Frontal cortex (tissue), 4 donors: ENCODE measurements around the gene RAPGEF5. TPM values are rescaled to one million over a fixed set of nuclear protein-coding genes. Genes with fewer than 3 reads are reported as not detected.

ENCODE experiments used
- DNase-seq, 2 donors: peaks; one replicate each; pipeline ENCODE4 v3.0.0; 2012; ENCODE audit warnings: low spot score in 2 of 2
- FAIRE-seq: peaks from 2 replicates; lab custom pipeline; 2012; peaks lifted over from hg19 to GRCh38; lab: Jason Lieb, UNC
- total RNA-seq: library from RNA; depleted of rRNA; stranded (reverse); fragments of >200 nt; gene quantifications from one replicate; pipeline ENCODE4 v1.2.3, GENCODE V29; 2014
- donor health status: control.
- donor health status: control.
- donor health status: control.

RAPGEF5 gene
- total RNA-seq, 1 donor from 2014 or later: 90.9 TPM

DNA sequence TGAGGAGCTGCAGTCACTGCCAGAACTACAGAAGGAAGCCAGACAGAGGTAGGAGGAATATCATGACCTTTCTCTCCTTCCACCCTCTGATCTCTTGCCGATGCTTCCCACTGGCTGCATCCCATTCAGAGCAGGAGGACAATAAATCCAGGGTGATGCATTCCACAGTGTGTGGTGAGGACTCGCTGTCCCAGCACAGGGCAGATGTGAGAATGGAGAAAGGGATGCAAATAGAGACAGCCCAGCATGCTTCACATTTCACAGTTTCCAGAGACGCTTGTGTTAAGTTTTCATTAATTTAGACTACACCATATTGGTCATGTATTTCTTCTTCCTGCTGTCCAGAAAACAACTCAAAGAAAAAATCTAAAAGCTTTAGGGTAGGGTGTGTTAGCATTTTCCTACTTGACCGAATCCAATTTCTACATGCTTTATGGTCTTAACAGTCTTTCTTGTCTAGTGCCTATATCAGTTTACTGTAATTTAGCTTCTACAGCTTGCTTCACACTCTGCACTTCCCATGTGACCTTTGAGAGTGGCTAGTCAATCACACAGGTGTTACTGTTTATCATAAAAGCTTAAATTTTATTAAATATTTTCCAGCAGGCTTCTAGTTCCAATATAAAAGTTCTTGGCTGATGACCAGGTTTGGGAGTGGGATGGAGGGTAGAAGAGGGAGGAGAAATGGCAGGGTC is 155.6 kb downstream of the RAPGEF5 start:
- DNase-seq: no peak
- FAIRE-seq: no peak

DNA sequence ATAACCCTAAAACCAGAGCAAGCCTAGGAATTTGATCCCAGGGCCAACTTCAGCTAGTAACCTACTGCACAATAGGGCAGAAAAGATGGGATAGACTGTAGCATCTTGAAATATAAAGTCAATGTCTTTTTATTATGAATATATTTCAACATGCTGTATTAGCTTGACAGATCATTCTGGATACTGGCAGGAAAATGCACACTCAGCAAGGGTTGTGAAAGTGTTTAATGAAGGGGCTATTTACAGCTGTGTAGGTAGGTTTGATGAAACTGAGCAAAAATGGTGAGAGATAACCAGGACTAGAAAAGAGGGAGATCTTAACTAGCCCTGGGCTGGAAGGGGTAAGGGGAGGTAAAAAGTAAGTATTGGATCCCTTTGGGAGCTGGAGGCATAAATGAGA is 156.2 kb downstream of the RAPGEF5 start:
- DNase-seq (no peak), FAIRE-seq (no peak)

DNA sequence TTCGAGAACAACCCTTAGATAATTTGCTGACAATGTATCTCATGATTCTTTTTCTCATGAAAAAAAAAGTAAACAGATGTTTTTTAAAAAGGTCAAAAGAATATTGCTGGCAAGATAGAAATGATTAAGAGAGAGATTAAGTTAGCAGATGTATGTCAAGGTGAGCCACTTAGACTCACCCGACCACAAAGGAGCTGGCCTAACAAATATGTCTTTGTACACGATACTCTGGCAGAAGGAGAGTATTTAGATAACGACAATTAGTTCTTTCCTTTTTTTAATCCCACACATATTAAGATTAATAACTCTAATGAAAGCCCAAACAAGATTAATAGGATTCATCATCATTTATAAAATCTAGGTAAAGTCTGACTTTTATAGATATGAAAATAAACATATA is 156.7 kb downstream of the RAPGEF5 start:
- DNase-seq (no peak), FAIRE-seq (peak; percentile 30)

DNA sequence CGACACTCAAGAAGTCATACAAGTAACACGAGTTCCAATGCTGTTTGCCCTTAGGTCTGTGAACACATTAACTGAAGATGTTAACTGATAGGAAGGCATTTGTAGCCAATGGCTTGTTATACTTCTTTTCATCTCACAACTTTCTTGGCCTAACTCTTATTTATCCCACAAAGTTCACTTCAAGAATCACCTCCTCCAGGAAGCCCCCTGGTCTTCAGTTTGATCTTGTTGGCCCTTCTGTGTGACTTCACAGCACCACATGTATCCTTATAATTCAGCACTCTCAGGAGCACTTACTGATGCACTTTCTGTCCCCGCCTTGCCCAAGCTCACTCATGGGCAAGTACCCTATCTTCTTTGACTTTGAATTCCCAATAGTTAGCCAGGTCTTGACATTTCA is 159.6 kb downstream of the RAPGEF5 start:
- DNase-seq (no peak), FAIRE-seq (no peak)

DNA sequence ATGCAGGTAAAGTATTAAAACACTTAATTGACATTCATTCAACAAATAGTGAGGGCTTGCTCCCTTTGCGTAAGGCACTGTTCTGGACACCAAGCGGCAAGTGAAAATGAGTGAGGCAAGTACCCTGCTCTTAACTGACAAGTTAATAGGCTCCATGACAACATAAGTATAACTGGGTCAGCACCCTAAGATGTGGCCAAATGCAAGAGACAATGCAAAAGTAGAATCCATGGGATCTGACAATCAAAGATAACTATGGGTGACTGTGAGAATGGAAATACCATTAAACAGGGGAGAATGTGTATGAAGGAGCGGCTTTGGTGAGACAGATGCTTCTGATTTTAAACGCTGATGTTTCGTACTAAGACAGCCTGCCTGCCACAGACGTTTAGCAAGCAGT is 160.5 kb downstream of the RAPGEF5 start:
- FAIRE-seq (no peak), DNase-seq (no peak)

DNA sequence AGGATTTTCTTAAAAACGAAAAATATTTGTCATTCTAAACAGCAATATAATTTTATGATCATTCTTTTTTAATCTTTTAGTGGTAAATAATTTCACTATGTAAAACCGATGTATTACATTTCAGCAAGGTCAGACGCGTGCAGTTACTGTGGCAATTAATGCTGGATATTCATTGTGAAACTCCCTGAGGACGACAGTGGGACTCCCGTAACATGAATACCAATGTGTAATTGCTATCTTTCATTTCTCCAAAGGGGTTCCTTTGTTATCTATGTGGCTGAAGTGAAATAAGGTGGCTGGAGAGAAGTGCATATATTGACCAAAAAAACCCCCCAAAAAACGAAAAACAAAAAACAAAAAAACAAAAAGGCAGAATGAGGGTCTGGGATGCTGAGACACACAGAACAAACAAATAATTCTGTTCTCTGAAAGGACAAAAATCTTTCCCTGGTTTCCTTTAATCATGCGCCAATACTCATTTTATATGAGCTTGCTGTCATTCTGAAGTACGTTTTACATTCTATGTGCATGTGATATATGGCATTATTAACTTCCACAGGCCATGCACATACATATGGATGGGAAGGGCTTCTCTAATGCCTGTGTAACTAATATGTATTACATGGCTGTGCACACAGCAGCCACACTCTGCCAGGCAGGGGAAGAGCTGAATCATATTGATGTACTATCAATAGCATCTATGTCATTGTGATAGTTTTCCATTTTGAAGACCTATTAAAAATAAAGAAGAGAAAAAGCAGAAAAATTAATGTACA is 161.4 kb downstream of the RAPGEF5 start:
- DNase-seq: no peak
- peak; percentile 40 for FAIRE-seq

DNA sequence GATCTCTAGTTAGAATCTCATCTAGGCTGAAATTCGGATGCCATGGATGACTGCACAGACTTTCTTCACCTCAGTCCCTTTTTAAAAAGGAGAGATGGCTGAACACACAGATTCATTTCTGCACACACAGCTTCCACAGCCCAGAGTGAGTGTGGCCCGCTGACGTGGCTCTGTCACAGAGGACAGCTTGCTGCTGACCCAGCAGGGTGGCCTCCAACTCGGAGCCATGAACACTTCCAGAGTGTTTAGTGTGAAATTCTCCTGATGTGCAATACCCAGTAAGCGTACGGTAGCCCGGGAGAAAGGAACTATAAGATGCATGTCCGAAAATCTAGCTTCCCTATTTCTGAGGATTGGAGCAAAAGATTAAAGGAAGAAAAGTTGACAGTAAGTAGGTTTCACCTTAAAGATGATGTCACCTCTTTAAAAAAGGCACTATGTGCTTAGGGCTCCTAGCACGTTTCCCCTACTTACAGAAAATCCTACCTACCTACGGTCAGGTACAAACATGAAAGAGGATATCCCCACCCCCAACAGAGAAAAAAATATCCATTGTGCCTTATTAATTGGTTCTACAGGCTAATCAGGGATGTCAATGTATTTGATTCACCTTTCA is 162.2 kb downstream of the RAPGEF5 start:
- DNase-seq (no peak), FAIRE-seq (no peak)

DNA sequence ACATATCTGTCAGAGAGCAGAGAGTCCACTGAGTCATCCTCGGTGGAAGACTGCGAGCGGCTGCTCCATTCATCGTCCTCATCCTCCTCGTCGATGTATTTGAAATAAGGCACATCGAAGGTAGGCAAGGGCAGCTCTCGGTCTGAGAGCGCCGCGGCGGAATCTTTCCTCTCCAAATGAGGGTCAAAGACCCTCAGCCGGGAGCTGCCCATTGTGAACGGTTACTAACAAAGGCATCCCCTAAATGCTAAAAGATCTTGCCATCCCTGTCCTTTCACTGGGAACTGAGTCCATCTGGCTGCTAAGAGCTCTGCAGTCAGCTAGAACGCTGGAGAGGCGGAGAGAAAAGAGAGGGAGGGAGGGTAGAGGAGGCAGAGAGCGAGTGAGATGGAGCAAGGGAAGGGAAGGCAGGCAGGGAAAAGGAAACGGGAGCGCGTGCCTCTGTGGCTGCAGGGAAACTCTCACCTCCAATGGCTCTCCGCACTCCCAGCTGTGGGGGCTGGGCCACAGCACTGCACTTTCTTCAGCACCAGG is 163.4 kb downstream of the RAPGEF5 start:
- DNase-seq (peak in 1 of 2 donors; percentile 21), FAIRE-seq (no peak)

DNA sequence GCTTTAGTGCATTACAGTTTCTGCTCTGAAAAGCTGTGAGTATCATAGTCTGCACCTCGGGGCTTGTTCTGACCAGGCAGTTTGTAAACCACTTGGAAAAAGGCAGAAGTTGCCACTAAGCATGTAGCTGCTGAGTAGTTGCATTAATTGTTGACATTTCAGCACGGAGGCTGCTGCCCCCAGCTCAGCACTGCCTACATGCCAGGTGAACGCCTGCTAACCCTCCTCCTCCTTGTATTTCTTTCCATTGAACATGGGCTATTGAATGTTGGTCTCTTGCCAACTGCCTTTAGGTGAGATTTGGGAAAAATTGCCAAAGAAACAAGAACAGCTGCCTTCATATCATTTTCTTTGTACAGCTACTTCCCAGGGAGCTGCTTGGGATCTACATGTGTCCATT is 164.2 kb downstream of the RAPGEF5 start:
- DNase-seq (no peak), FAIRE-seq (no peak)

DNA sequence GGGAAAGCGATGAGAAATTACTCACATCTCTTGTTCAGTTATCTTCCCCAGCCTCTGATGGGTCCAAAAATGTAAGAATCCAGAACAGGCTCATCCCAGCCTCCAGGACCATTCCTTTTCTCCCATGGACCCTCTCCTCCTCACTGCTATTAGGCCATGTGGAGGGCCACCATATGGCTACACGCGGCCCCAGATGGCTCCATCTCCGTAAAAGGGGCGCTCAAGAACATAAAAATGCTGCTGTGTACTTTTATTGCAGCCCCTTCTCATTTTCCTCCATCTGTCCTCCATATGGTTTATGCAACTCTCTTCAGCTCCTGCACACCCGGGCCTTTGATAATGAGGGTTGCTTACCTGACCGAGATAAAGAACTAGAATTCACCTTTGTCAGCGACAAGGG is 166.2 kb downstream of the RAPGEF5 start:
- FAIRE-seq (no peak), DNase-seq (no peak)

DNA sequence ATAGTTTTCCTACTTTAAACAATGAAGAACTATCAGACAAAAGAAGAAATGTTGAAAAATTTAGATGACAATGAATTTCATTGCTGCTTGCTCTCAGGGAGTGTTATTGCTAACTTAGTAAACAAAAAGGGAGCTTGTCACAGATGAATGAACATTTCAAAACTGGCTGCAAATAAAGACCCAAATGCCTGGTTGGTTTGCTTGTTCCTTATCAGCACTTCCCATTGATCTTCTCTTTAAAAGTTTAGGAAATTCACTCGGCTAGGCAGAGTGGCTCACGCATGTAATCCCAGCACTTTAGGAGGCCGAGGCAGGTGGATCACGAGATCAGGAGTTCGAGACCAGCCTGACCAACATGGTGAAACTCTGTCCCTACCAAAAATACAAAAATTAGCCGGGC is 167.2 kb downstream of the RAPGEF5 start:
- DNase-seq (no peak), FAIRE-seq (no peak)

DNA sequence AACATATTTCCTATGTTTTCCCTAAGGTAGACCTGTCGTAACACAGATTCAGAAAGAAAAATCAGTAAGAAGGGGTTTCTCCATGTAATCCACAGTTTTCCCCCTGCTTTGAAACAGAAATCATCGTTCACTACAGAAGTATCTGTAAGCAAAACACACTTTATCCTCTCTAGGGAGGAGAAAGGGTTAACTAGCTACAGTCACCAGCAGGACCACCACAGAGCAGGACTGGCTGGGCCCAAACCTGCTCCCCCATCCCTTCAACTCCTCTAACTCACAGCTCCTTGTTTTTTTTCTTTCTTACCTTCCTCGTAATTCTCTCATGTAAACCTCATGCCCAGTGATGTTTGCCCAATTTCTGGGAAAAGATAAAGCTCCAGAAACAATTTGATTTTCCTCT is 167.7 kb downstream of the RAPGEF5 start:
- FAIRE-seq (no peak), DNase-seq (no peak)

DNA sequence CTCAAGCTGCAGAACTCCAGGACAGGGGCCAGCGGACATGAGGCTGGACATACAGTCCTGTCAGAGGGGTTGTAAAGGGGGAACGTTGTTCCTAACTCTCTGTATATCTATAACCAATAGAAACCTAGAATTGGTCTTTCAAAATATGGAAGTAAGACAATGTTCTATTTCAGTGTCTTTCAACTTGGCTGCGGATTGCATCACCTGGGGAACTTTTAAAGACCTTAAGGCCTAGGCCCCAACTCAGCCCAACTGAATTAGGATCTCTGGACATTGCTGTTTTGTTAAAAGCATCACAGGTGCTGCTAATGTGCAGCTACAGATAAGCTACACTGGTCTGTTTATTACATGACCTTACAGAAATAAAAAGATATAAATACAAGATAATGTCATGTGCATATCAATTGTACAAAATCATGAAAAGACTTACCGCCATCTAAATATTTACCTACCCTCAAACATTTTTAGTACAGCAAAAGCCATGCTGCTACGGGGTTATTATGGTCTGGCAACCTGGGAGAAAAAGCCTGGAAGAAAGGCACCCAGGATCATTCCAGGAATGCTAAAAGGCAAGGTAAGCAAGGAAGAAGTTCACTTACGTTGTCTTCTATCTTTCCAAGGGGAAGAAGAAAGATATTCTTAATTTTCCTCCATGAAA is 169.1 kb downstream of the RAPGEF5 start:
- FAIRE-seq: no peak
- DNase-seq: no peak

DNA sequence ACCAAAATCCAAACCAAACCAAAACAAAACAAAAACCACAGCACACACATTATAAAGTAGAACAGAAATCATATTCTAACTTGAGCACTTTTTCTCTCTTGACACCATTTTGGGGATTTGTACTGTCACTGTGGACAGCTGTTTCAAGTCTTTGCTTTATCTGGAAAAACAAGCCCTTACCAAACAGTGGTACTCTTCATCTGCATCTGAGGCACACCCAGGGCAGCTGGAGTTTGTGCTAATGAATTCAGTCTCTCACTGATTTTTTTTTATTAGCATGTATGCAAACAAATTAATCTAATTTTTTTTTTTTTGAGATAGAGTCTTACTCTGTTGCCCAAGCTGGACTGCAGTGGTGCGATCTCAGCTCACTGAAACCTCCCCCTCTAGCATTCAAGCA is 171.4 kb downstream of the RAPGEF5 start:
- DNase-seq: no peak
- no peak for FAIRE-seq

DNA sequence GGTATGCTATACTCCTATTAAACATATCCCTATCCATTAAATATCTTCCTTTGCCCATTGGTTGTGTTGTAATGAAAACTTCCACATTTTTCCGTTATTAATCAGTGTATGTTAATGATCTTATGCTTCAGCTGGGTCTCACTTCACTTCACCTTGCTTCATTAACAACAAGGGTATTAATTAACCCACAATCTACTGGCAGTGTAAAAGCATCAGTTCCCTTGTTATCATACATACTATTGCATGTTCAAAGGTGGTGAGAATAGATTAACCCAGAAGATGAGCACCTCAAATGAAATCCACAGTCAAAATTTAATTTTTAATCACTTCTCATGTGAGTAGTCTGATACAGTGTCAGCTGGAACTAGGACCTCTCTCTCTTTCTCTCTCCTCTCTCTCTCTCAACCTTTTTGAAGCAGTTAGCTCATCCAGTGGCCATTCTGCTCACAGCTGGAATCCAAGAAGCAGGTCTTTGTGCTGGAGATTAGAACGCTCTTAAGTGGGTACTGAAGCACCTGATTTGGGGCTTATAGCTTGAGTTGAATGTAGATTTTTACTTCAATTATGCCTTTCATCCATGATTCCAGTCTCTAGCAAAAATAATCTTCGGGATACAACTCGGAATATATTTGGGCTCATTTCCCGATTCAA is 172.3 kb downstream of the RAPGEF5 start:
- no peak for FAIRE-seq
- no peak for DNase-seq

DNA sequence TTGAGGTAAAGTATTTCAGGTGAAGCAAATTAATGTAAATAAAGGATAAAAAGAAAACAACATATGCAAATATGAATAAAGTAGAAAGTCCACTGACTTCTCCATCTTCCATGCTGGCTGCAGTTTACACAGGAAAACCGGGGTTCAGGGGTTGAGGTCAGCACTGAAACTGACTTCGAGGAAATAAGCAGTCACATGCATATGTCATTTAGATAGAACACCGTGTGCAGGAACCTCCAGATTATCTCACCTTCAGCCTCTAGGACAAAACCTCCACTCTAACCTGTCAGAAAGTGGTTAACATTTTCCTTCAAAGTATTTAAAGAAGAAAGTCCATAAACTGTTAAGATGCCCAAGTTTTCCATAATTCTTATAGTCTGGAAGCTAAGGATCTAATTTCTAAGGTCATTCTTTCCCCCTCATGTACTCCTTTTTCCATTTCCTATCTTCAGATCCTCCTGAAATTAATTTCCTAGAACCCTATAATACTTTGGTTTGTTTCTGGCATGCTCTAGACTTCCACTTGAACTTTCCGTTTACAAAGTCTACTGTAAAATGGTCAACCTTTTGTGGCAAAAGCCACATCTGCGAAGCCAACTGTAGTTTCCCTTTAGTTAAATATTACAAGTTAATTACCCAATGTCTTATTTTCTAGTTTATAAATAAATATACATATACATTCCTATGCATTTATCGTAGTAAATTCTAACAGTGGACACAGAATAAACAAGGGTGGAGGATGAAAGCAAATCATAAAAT is 173.3 kb downstream of the RAPGEF5 start:
- DNase-seq: no peak
- FAIRE-seq: no peak

DNA sequence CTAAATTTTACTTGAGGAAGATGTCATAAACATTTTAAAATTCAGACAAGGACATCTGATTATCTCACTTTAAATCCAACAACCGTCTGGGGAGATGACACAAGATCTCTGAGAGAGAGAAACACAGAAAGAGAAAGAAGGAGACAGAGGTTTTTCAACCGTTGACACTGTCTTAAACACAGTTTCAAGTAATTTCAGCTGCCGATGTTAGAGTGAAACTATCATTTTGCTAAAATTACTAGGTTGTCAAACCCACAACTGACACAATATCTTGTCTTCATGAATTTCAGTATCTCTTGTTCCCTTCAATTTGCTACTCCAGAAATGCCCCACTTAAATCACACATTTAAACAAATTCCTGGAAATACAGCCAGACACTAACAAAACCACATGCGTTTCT is 174.8 kb downstream of the RAPGEF5 start:
- no peak for DNase-seq
- FAIRE-seq: no peak

DNA sequence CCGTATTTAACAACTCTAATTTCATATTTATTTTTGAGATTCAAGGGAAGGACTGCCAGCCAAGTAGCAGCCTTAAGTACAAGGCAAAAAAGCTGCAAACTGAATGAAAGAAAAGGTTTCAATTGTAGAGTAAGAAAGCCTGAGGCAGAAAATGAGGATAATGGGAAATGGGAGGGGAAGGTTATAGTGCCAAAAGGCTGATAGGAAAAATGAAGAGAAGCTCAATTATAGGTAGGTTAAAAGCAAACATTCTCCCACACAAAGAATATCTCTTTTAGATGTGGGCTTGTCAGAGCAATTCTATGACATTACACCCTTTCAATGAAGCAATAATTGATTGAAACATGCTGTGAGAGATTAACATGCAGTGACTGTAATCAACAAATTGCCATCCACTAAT is 175.3 kb downstream of the RAPGEF5 start:
- DNase-seq: no peak
- no peak for FAIRE-seq

DNA sequence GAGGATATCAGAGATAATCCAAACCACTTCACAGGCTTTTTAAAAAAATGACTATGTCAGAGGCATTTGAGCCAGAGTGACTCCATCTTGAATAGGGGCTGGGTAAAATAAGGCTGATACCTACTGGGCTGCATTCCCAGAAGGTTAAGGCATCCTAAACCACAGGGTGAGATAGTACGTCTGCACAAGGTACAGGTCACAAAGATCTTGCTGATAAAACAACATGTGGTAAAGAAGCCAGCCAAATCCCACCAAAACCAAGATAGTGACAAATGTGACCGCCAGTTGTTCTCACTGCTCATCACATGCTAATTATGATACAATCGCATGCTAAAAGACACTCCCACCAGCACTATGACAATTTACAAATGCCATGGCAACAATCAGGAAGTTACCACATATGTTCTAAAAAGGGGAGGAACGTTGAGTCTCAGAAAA is 177.5 kb downstream of the RAPGEF5 start:
- no peak for FAIRE-seq

More for the DNA sequence above, 177.5 kb downstream of the RAPGEF5 start:
- no peak for DNase-seq
